CD14-positive monocyte (primary cell): ENCODE results near the gene CRBN. TPM values are rescaled to one million over a fixed set of nuclear protein-coding genes. Genes with fewer than 3 reads are reported as not detected.

Source experiments
- DNase-seq, 3 donors: peaks; one replicate each; pipeline ENCODE4 v3.0.0-alpha.2; 2011 to 2022
- H2AFZ ChIP-seq: 2 replicates; pipeline ENCODE4 v1.6.0; 2012; ENCODE audit warnings: mild to moderate bottlenecking, low read depth, low read length, inconsistent platforms; ENCODE audit not compliant: insufficient read depth, poor library complexity, severe bottlenecking
- H3K27ac ChIP-seq, 2 donors: 1 replicate in 1 of 2; 2 replicates in 1 of 2; pipeline ENCODE4 v1.5.1; 2012 to 2013; ENCODE audit warnings: low read length in 2 of 2, control low read depth in 1 of 2, inconsistent platforms in 1 of 2, low read depth in 1 of 2, mild to moderate bottlenecking in 1 of 2
- H3K27me3 ChIP-seq, 2 donors: one replicate each; pipeline versions ENCODE4 v1.6.0 to v1.6.1; 2011 to 2013; ENCODE audit warnings: low read length in 2 of 2; ENCODE audit not compliant: control insufficient read depth in 2 of 2, insufficient read depth in 2 of 2
- H3K36me3 ChIP-seq, 2 donors: replicated peaks in 1 of 2; 1 replicate in 1 of 2; 2 replicates in 1 of 2; pipeline versions ENCODE4 v1.5.1 to v1.6.1; 2012 to 2013; ENCODE audit warnings: low read length in 2 of 2, control low read depth in 1 of 2, inconsistent platforms in 1 of 2, mild to moderate bottlenecking in 1 of 2; ENCODE audit not compliant: insufficient read depth in 2 of 2, control insufficient read depth in 1 of 2
- H3K4me1 ChIP-seq, 2 donors: 1 replicate in 1 of 2; 2 replicates in 1 of 2; pipeline versions ENCODE4 v1.5.1 to v1.6.1; 2012 to 2013; ENCODE audit warnings: low read length in 2 of 2, control low read depth in 1 of 2, inconsistent platforms in 1 of 2, mild to moderate bottlenecking in 1 of 2, moderate library complexity in 1 of 2; ENCODE audit not compliant: insufficient read depth in 2 of 2, control insufficient read depth in 1 of 2
- H3K4me2 ChIP-seq: replicated peaks from 2 replicates; pipeline ENCODE3; 2012; ENCODE audit warnings: low read length, moderate library complexity, mild to moderate bottlenecking; ENCODE audit not compliant: poor library complexity, severe bottlenecking; ENCODE audit errors: extremely low read depth
- H3K4me3 ChIP-seq, 3 experiments: fragments of 200-600 bp in 1 of 3; sonication (generic) in 1 of 3; replicated peaks in 1 of 3; 1 replicate in 2 of 3; 2 replicates in 1 of 3; pipeline ENCODE4 v1.5.1; 2011 to 2013; ENCODE audit warnings: low read length in 3 of 3, mild to moderate bottlenecking in 3 of 3, control low read depth in 2 of 3, low read depth in 2 of 3, inconsistent platforms in 1 of 3, moderate library complexity in 1 of 3
- H3K79me2 ChIP-seq: 2 replicates; pipeline ENCODE4 v1.6.0; 2012; ENCODE audit warnings: mild to moderate bottlenecking, control low read depth, inconsistent platforms, low read length, moderate library complexity; ENCODE audit not compliant: insufficient read depth
- H3K9ac ChIP-seq: 2 replicates; pipeline ENCODE4 v1.6.0; 2017; ENCODE audit warnings: low read length, mild to moderate bottlenecking; ENCODE audit not compliant: insufficient read depth, poor library complexity, severe bottlenecking
- H3K9me3 ChIP-seq, 2 donors: replicated peaks in 1 of 2; 1 replicate in 1 of 2; 2 replicates in 1 of 2; pipeline versions ENCODE4 v1.5.1 to v1.6.1; 2012 to 2013; ENCODE audit warnings: low read length in 2 of 2, control low read depth in 1 of 2; ENCODE audit not compliant: control insufficient read depth in 1 of 2, insufficient read depth in 1 of 2
- H4K20me1 ChIP-seq: 2 replicates; pipeline ENCODE4 v1.6.0; 2012; ENCODE audit warnings: mild to moderate bottlenecking, low read length, control low read depth, moderate library complexity; ENCODE audit not compliant: insufficient read depth
- H3K27ac Mint-ChIP-seq, 7 donors: one replicate each; pipeline ENCODE4 v1.8.0; 2020; ENCODE audit warnings: mild to moderate bottlenecking in 7 of 7, mixed read lengths in 7 of 7, moderate library complexity in 6 of 7, inconsistent platforms in 2 of 7
- H3K27me3 Mint-ChIP-seq, 3 donors: one replicate each; pipeline ENCODE4 v1.8.0; 2021 to 2022; ENCODE audit warnings: low read depth in 3 of 3, mild to moderate bottlenecking in 3 of 3, mixed read lengths in 3 of 3, moderate library complexity in 3 of 3, inconsistent platforms in 1 of 3
- H3K36me3 Mint-ChIP-seq, 2 donors: one replicate each; pipeline ENCODE4 v1.8.0; 2020; ENCODE audit warnings: mixed read lengths in 2 of 2, inconsistent platforms in 1 of 2, mild to moderate bottlenecking in 1 of 2
- H3K4me1 Mint-ChIP-seq: one replicate; pipeline ENCODE4 v1.8.0; 2020; ENCODE audit warnings: mild to moderate bottlenecking, mixed read lengths
- H3K4me3 Mint-ChIP-seq, 2 donors: one replicate each; pipeline ENCODE4 v1.8.0; 2020; ENCODE audit warnings: mild to moderate bottlenecking in 2 of 2, mixed read lengths in 2 of 2, moderate library complexity in 1 of 2
- H3K9me3 Mint-ChIP-seq, 7 donors: one replicate each; pipeline ENCODE4 v1.8.0; 2020 to 2022; ENCODE audit warnings: mixed read lengths in 7 of 7, mild to moderate bottlenecking in 6 of 7, moderate library complexity in 6 of 7, inconsistent platforms in 2 of 7
- WGBS: methylation state at CpG from one replicate; pipeline ENCODE4 v1.1.5; 2013; ENCODE audit warnings: missing lambda C conversion rate; ENCODE audit not compliant: insufficient coverage; 5-methylcytosine and 5-hydroxymethylcytosine counted together
- intact Hi-C, 2 donors: fragments of 100-400 bp; cut with micrococcal nuclease; formaldehyde crosslinking; loops; one replicate each; pipeline versions ENCODE4 v1.15.0 to v1.15.1; 2023
- polyA plus RNA-seq, 3 donors: library from polyadenylated mRNA; depleted of rRNA in 1 of 3; unstranded in 2 of 3; stranded (reverse) in 1 of 3; fragments of 300-500 nt in 2 of 3; fragments of >200 nt in 1 of 3; fragmentation: Illumina TruSeq in 2 of 3; gene quantifications; 1 replicate in 2 of 3; 2 replicates in 1 of 3; pipeline ENCODE4 v1.2.3, GENCODE V29; 2012 to 2021
- TF ChIP-seq, protein P1 (sequence below): fragments of 200-600 bp; IDR thresholded peaks from one replicate; pipeline ENCODE4 v1.8.0; 2022; ENCODE audit warnings: antibody characterized with exemption, mild to moderate bottlenecking

Gene CRBN
- polyA plus RNA-seq, 3 donors = 53.1 to 98.3 (median 96.1) TPM

DNA sequence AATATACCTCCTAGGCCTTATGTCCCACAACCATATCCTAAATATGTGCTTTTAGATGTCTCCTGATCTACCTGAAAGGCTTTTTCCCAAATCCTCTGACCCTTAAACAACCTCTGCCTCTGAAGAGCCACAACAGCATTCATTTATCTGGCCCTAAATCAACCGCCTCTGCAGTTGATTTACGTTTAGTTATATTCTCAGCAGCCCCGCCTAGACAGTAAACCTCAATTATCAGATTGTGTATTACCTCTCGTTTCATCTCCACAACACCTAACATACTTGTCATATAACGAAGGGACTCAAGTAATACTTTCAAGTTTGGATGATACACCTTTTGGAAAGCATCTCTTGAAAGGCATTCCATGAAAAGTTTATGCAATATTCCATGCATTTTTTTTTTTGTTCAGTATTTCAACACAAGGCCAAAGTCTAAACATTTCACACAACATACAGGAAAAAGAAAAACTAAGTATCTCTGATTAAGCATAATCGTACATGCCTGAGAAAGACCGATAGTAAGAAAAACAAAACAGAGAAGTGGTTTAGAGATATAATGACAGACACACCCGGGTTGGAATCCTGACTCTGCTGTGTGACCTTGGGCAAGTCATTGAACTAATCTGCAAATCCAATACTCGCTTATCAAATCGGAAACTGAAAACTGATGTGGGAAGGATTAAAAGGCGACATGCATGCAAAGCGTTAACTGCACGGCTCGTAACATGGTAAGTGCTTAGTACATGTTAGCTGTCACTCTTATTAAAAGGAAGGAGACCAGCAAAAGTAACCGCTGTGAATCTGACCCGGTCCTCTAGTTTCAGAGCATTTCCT is 778 bp downstream of the CRBN start:
- 17% methylated on average over 10 of the region's 16 CpGs for WGBS

GRCh38 chr3:3177861-3178497 is 1.5 kb downstream of the CRBN start:
- TF ChIP-seq, protein P1, sequence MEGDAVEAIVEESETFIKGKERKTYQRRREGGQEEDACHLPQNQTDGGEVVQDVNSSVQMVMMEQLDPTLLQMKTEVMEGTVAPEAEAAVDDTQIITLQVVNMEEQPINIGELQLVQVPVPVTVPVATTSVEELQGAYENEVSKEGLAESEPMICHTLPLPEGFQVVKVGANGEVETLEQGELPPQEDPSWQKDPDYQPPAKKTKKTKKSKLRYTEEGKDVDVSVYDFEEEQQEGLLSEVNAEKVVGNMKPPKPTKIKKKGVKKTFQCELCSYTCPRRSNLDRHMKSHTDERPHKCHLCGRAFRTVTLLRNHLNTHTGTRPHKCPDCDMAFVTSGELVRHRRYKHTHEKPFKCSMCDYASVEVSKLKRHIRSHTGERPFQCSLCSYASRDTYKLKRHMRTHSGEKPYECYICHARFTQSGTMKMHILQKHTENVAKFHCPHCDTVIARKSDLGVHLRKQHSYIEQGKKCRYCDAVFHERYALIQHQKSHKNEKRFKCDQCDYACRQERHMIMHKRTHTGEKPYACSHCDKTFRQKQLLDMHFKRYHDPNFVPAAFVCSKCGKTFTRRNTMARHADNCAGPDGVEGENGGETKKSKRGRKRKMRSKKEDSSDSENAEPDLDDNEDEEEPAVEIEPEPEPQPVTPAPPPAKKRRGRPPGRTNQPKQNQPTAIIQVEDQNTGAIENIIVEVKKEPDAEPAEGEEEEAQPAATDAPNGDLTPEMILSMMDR = no peak
- H3K36me3 Mint-ChIP-seq = peaks cover 21 to 25% of the 10 kb centered on the region in 2 donors
- H3K4me1 Mint-ChIP-seq = peaks cover 59% of the 10 kb centered on the region
- Histone ChIP-seq H2AFZ (no peak overlapping the region), H3K36me3 (peaks cover 9 to 22% of the 10 kb centered on the region in 2 donors), H3K27me3 (no peaks in the 10 kb centered on the region), H3K4me2 (peak overlapping the region; percentile 79), H3K9me3 (no peaks in the 10 kb centered on the region), H3K79me2 (peaks cover 56% of the 10 kb centered on the region), H3K27ac (peak overlapping the region in 1 of 2 donors; percentile 89), H3K9ac (no peak overlapping the region), H3K4me1 (peaks cover 31 to 49% of the 10 kb centered on the region in 2 donors), H4K20me1 (no peaks in the 10 kb centered on the region), H3K4me3 (peak overlapping the region in 1 of 3 experiments; percentile 88)
- DNase-seq = peak in 2 of 3 donors; percentile 32 to 47
- no peaks in the 10 kb centered on the region for H3K9me3 Mint-ChIP-seq
- H3K27me3 Mint-ChIP-seq = peaks cover 0 to 2% (median 0%) of the 10 kb centered on the region in 3 donors
- WGBS = 34% methylated on average over 7 of the region's 10 CpGs
- peak overlapping the region; percentile 74 to 88 for H3K4me3 Mint-ChIP-seq
- intact Hi-C loops = loop anchor here in 1 of 2 donors (2.0 kb wide), 1 partner anchor 53 kb away; no protein-coding TSS in a partner anchor
- H3K27ac Mint-ChIP-seq = peak overlapping the region; percentile 62 to 89 (median 86)

More for the DNA sequence above, 778 bp downstream of the CRBN start:
- Mint-ChIP-seq H3K36me3 (peaks cover 19 to 20% of the 10 kb centered on the region in 2 donors), H3K4me3 (peak overlapping the region; percentile 74 to 88), H3K4me1 (peaks cover 52% of the 10 kb centered on the region), H3K9me3 (no peaks in the 10 kb centered on the region), H3K27me3 (peaks cover 0 to 2% (median 0%) of the 10 kb centered on the region in 3 donors), H3K27ac (peak overlapping the region; percentile 78 to 90 (median 88))
- Histone ChIP-seq H3K4me1 (peaks cover 25 to 42% of the 10 kb centered on the region in 2 donors), H3K79me2 (peaks cover 56% of the 10 kb centered on the region), H3K36me3 (peaks cover 9 to 22% of the 10 kb centered on the region in 2 donors), H3K27me3 (no peaks in the 10 kb centered on the region), H4K20me1 (no peaks in the 10 kb centered on the region), H3K9ac (peak overlapping the region; percentile 85), H3K9me3 (no peaks in the 10 kb centered on the region), H2AFZ (peak overlapping the region; percentile 87), H3K4me3 (peak overlapping the region; percentile 79 to 88 (median 87)), H3K4me2 (peak overlapping the region; percentile 79), H3K27ac (peak overlapping the region; percentile 27 to 89)
- TF ChIP-seq, protein P1 = no peak
- intact Hi-C loops = loop anchor here in 1 of 2 donors (2.0 kb wide), 1 partner anchor 54 kb away; no protein-coding TSS in a partner anchor
- DNase-seq = no peak
